HT-29 (cell line): Measurements from ENCODE around the gene FUS. TPM values are rescaled to one million over a fixed set of nuclear protein-coding genes. Genes with fewer than 3 reads are reported as not detected.
"Not testable (repeated sequence)": the region's sequence is repeated elsewhere in the genome, so short reads cannot be mapped to it uniquely, and the experiment has no call there.

Source experiments
- DNase-seq: peaks from one replicate; pipeline ENCODE4 v3.0.0-alpha.2; 2015; ENCODE audit warnings: low spot score
- total RNA-seq: library from RNA; depleted of rRNA; stranded (reverse); fragments of >200 nt; shearing (Covaris generic); gene quantifications from 2 replicates; pipeline ENCODE4 v1.2.3, GENCODE V29; 2014

Gene FUS
- total RNA-seq, 1 experiment from 2014 or later, result 36.5 TPM

DNA sequence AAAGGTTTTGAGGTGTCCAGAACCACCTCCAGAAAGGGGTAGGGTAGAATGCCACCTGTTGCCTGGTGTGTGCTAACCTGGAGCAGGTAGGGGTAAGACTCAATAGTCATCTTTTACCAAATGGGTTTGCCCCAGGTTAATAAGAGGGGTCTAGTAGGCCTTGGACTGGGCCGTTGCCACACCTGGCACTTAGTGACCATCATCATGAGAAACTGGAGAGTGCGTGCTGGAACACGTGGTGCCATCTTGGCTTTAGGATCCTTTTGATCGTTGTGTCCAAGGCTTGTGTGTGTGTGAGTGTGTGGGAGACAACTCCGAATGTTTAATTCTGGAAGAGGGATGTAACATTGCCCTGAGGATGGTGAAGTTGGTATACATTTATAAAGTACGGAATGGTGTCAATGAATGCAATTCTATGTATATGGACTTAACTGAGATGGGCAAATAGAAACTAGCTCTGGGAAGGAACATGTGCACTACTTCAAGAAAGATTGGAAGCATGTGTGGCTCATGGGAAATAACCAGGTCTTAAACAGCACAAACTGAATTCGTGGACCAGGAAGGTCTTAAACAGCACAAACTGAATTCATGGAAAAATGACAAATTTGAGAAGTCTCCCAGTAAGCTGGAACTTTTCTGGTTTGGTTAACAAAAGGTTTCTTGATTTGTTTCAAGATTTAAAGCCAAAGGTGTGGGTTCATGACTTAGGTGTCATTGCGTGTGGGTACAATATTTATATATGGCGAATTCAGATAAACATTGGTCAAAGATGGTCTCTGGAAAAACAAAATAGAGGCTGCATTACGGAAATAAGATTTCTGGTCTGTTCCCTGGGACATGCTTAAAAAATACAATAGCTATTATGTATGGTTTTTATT lies 7.2 kb downstream of the FUS start:
- DNase-seq, result no peak

DNA sequence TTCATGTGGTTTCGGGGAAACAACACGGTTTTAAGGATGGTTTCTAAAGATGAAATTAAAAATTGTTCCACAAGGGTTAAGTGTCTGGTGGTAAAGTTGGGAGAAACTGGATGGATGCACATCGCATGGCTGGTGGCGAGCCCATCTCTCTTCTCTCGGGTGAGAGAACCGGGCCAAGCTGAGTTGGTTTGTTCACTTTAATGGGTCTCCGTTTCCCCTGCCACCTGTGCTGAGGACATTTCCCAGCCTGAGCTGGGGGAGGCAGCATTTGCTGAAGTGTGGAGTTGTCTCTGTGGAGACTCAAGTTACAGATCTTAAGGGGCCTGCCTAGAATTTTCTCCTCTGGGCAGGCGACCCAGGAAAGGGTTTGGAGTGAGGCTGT lies 7.9 kb downstream of the FUS start:
- no peak for DNase-seq

DNA sequence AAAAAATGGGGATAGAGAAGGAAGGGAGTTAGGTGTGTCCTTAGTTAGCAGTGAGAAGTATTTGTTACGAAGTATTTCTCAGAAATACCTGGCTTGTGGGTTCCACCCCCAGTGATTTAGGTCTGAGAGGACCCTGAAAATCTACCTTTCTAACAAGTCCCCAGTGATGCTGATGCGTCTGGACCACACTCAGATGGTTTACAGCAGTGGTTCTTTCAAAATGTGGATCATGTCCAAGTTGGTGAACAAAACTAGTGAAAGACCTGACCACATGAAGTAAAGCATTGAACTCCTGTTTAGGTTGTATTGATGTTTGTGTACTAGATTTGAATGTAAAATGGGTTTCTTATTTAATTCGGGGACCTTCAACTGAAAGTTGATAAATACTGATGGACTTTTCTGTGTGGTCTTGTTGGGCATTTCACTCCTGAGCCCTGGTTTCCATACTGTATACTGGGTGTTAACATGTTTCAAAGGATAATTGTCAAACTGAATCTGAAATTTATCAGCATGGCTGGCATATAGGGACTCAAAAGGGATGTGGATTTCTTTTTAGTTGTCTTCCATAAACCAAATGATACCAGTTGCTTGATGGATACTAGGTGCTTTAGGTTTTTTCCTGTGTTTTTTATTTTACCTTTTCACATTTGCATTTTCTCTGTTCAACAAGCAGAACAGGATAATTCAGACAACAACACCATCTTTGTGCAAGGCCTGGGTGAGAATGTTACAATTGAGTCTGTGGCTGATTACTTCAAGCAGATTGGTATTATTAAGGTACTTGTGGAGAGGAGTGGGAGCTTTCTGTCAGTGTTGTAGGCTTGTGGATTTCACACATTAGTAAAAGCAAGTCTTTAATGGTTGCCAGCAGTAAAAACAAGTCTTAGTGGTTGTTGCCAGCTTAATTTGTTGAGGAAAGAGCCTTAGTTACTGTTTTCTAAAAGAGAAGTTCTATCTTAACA lies 8.8 kb downstream of the FUS start:
- DNase-seq, result no peak

DNA sequence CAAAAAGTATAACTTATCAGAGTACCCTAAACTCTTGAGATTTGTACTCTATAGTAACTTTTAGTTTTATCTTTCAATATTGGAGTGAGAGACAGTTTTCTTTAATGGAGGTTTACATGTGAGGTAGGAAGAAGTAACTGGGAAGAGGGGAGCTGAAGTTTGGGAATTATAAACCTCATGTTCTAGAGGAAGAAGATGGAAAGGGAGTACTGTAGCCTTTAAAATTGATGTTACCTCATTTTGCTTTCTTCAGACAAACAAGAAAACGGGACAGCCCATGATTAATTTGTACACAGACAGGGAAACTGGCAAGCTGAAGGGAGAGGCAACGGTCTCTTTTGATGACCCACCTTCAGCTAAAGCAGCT lies 9.5 kb downstream of the FUS start:
- no peak for DNase-seq

DNA sequence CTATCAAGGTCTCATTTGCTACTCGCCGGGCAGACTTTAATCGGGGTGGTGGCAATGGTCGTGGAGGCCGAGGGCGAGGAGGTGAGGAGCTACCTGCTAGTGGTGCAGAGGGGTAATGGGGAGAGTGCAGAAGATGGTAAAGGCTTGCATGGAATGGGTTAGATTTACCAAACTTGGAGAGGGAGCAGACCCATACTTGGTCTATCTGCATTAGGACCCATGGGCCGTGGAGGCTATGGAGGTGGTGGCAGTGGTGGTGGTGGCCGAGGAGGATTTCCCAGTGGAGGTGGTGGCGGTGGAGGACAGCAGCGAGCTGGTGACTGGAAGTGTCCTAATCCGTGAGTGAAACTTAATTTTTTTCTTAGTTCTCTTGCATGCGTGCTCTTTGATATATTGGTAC lies 10.1 kb downstream of the FUS start:
- no peak for DNase-seq

DNA sequence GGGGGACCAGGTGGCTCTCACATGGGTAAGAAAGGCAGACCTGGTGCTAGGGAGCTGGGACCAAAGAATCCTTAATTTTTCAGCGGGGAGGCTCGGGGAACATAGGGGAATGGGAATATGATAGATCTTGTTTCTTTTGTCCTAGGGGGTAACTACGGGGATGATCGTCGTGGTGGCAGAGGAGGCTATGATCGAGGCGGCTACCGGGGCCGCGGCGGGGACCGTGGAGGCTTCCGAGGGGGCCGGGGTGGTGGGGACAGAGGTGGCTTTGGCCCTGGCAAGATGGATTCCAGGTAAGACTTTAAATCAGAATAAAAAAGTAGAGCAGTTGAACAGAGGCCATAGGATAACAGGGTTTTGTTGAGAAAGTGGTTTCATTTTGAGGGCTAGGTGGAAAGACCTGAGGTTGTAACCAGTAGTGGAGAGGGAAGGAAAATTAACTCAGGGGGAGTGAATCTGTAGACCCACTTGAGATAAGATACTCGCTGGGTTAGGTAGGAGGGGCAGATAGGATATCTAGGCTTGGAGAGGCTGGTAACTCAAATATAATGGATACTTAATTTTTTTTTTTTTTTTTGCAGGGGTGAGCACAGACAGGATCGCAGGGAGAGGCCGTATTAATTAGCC lies 11.0 kb downstream of the FUS start:
- no peak for DNase-seq

DNA sequence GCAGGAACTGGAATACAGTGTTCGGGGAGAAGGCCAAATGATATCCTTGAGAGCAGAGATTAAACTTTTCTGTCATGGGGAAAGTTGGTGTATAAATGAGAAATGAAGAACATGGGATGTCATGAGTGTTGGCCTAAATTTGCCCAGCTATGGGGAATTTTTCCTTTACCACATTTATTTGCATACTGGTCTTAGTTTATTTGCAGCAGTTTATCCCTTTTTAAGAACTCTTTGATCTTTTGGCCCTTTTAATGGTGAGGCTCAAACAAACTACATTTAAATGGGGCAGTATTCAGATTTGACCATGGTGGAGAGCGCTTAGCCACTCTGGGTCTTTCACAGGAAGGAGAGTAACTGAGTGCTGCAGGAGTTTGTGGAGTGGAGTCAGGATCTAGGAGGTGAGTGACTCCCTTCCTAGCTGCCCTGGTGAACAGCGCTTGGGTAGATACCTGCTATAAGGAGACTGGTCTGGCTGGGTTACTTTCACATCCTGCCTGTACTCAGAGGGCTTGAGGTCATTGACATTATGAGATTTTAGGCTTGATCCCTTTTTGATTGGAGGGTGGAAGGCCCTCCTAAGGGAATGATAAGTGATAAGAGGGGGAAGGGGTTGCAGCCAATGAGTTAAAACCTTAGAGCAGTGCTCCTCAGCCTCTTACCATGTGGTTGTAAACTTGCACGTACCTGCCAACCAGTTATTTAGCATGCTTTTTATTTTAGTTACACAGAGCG lies 11.9 kb downstream of the FUS start:
- DNase-seq, result no peak

DNA sequence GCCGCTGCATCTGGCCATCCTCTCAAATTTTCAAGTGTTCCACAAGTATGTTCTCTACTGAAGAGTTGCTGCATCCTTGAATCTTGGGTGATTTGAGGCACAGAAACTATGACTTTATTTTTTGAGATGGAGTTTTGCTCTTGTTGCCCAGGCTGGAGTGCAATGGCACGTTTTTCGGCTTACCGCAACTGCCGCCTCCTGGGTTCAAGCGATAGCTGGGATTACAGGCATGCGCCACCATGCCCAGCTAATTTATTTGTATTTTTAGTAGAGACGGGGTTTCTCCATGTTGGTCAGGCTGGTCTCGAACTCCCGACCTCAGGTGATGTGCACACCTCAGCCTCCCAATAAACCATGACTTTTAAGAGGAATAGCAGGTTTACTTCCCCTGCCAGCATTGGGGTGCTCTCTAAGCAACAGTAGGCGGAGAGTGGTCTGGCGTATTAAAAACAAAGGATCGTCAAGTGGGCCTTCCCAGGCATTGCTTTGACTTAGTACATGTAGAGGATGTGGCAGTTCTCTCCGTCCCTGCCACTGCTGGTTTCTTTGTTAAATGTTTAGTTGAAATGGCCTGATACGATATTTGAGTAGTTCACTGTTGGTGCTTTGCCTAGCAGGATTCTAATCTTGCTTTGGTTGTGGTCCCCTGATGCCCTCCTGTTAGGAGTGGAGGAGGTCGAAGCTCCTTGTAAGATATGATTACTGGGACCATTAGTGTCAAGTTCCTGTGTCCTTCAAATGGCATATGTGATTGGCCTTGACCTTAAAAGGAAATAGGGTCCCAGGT lies 13.1 kb downstream of the FUS start:
- no peak for DNase-seq

DNA sequence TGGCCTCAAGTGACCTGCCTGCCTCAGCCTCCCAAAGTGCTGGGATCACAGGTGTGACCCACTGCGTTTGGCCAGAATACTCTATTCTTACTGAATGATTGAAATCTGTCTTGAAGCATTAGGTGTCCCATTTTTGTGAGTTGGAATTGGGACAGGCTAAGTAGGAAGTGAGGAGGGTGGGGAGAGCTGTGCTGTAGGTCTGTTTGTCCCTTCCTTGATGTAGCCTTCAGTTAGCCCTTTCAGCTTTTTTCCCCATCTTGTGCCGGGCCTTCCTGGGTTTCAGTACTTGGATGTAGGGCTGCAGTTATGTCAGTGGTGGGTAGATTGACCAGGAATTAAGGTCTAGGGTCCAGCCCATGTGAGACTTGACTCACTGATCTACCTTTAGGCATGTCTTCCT lies 13.9 kb downstream of the FUS start:
- DNase-seq, result no peak

DNA sequence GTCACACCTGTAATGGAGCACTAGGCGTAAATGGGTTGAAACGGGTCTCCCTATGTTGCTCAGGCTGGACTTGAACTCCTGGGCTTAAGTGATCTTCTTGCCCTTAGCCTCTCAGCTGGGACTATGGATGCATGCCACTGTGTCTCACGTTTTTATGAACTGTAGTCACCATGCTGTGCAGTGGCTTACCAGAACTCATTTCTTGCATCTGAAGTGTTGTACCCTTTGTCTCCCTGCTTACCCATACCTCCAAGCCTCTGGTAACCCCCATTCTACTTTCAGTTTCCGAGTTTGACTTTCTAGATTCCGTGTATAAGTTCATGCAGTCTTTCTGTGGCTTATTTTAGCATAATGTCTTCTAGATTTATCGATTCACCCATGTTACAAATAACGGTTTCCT lies 15.0 kb downstream of the FUS start:
- DNase-seq, result no peak

DNA sequence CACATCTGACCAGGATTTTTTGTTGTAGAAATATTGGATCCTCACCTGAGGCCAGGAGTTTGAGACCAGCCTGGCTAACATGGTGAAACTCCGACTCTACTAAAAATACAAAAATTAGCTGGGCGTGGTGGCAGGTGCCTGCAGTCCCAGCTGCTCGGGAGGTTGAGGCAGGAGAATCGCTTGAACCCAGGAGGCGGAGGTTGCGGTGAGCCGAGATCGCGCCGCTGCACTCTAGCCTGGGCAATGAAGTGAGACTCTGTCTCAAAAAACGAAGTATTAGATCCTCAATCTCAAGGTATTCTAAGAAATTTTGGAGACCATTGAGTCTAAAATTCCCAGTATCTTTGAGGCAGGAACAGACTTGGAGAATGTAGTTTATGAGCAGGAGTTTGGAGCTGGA lies 15.9 kb downstream of the FUS start:
- DNase-seq, result not testable (repeated sequence)

DNA sequence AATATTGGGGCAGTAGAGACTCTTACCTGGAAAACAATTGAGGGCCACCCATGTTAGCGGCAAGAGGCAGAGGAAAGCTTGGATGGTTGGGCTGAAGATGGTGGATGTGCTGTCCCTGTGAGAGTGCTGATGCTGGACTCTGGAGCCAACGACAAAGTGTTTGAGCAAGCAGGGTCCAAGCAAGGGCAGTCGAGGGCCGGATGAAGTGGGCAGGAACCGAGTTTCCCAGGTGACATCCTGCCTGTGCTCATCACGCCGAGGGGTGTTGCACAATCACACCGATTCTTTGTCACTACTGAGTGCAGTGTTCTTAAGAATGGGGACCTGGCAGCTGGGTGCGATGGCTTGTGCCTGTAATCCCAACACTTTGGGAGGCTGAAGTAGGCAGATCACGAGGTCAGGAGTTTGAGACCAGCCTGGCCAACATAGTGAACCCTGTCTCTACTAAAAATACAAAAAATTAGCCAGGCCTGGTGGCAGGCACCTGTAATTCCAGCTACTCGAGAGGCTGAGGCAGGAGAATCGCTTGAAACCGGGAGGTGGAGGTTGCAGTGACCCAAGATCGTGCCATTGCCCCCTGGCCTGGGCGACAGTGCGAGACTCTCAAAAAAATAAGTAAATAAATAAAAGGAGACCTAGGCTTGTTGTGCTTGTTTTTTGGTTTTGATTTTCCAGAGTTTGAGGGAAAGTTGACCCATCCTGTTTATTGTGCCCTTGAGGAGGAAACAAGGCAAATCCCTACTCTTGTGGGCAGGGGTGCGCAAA lies 16.6 kb downstream of the FUS start:
- no peak for DNase-seq

DNA sequence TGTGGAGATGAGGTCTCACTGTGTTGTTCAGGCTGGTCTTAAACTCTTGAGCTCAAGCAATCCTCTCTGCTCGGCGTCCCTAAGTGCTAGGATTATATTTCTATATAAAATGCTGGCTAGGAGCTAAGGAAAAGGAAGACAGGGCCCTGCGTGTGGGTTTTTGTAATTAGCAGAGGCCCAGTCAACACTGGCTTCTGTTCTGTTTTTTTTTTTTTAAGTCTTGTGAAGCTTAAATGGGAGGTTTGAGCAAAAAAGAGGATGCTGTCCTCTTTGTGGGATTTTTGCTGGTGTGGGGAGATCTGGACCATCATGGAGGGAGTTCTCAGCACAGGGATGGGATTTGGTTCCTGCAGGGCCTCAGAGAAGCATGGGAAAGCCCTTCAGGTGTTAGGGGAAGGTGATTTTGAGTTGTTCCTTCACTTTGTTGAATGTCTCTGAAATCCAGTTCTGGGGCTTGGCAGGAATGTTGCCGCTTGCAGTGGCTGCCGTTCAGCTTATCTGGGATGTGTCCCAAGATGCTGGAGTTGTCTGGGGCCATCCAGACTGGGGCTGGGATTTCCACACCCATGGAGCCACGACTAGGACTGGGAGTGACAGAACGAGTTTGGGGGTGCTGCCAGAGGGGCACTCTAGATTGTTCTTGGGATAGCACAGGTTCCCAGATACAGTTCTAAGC lies 18.4 kb downstream of the FUS start:
- DNase-seq, result no peak

DNA sequence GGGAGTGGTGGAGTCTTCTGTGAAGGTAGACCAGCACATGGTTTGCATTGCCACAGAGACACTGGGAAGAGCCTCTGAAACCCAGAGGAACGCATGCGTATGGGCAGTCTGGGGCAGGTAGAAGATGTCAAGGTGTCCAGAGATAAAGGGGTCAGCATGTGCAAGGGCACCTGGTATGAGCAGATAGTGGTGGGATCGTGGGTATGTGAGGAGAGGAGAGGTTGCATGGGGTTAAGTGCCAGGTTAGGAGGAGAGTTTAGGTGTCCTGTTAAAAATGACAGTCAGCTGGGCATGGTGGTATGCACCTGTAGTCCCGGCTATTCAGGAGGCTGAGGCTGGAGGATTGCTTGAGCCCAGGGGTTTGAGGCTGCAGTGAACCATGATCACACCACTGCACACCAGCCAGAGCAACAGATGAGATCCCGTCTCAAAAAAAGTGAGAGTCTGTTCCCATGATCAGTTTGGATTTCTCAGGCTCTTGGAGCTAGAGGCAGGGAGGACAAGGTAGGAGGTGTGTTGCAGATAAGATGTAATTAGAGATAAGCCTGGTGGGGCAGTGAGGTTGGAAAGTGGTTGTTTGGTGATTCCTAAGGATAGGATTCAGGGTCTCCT lies 19.6 kb downstream of the FUS start:
- no peak for DNase-seq

DNA sequence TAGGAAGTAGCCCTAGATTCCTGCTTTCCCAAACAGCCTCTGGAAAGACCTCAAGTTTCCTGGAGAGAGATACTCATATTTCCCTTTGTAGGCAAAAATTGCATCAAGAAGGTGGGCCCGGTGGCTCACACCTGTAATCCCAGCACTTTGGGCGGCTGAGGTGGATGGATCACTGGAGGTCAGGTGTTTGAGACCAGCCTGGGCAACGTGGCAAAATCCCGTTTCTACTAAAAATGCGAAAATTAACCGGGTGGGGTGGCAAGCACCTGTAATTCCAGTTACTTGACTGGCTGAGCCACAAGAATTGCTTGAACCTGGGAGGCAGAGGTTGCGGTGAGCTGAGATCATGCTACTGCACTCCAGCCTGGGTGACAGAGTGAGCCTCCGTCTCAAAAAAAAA lies 20.2 kb downstream of the FUS start:
- not testable (repeated sequence) for DNase-seq

DNA sequence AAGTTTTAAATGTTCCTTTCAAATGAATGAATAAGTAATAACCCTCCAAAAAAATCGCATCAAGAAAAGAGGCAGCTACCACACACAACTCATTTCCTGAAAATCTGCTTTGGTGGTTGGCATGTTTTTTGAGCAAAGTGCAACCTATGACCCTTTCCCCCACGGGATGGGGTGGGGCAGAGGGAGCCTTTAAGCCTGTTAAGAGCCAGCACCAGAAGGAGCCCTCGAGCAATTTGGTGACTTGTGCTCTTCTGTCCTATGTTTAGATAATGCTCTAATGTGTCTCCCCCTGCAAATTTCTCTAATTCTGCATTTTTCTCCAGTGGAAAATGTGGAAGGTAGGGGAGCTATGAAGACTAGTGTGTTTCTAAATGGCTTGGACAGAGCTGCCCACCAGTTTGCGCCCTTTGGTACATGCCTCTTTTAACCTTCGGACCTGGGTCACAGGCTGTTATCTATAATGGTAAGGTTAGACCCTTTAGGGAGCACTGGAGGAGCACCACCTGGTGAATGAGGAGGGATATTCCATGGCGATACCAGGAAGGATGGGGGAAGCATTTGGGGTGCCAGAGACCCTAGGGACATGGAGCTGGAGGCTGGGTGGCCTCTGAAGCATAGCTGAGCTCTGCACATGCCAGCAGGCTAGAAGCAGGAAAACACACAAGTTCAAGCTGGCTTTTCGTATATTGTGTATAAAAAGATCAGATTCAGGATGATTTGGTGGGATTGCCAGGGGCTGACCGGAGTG lies 21.1 kb downstream of the FUS start:
- no peak for DNase-seq

DNA sequence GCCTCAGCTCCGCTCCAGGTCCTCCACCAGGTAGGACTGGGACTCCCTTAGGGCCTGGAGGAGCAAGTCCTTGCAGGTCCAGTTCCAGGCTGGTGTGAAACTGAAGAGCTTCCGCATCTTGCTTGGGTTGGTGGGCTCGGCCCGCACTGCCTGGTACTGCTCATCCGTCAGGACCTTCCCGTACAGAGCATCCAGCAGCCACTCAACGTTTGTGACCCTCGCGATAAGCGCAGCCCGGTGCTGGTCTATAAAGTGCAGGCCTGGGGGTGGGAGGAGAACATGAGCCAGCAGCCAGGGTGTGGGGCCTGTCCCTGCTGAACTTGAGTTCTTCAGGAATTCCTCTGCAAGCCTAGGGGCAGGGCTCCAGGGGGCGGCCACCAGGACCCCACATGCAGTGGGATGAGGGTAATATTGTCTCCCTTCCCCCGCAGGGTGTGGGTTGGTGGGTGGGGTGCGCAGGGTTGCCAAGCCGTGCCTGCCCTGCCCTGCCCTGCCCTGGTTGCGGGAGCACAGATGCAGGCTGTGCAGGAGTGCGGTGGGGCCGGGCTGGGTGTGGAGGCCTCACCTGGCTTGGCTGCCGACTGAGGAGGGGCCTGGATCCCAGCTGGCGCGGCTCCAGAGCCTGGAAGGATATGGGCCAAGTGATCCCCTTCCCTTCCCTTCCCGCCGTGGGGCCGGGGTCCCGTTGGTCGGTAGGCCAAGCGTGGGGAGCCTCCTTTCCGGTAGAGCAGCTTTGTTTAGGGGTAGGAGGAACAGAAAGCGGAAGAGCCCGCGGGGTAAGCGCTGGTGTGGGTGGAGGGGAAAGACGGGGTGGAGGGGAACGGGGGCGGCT lies 21.9 kb downstream of the FUS start:
- peak; percentile 44 for DNase-seq
